Brain pericyte (primary cell): ENCODE measurements around the gene OST4.

Experiments used
- DNase-seq: peaks from one replicate; pipeline ENCODE4 v3.0.0-alpha.2; 2012; ENCODE audit warnings: low read depth, low spot score

OST4 gene

GRCh38 chr2:27093430-27094352 is 22.2 kb upstream of the OST4 start:
- DNase-seq: no peak

GRCh38 chr2:27092696-27093429 is 21.4 kb upstream of the OST4 start:
- no peak for DNase-seq

- no peak for DNase-seq
Measured at GRCh38 chr2:27091746-27092695, 20.6 kb upstream of the OST4 start.

- DNase-seq: no peak
Measured at GRCh38 chr2:27089111-27089954, 17.9 kb upstream of the OST4 start.

GRCh38 chr2:27088634-27089033 is 17.2 kb upstream of the OST4 start:
- no peak for DNase-seq

GRCh38 chr2:27087823-27088410 is 16.5 kb upstream of the OST4 start:
- no peak for DNase-seq

- no peak for DNase-seq
Measured at GRCh38 chr2:27086724-27087593, 15.5 kb upstream of the OST4 start, which contains the start of gene KHK. Gene KHK, plus strand, starts transcription at chr2:27086772. Its CDS starts 488 bp downstream, at chr2:27087260.

GRCh38 chr2:27086090-27086723 is 14.8 kb upstream of the OST4 start:
- peak; percentile 69 for DNase-seq

- DNase-seq: no peak
Measured at GRCh38 chr2:27085673-27086089, 14.2 kb upstream of the OST4 start.

- DNase-seq: no peak
Measured at GRCh38 chr2:27085062-27085672, 13.7 kb upstream of the OST4 start.

GRCh38 chr2:27084297-27085061 is 13.0 kb upstream of the OST4 start:
- no peak for DNase-seq

GRCh38 chr2:27083410-27084296 is 12.2 kb upstream of the OST4 start:
- no peak for DNase-seq

- DNase-seq: no peak
Measured at GRCh38 chr2:27082773-27083409, 11.4 kb upstream of the OST4 start.

- DNase-seq: no peak
Measured at GRCh38 chr2:27081984-27082772, 10.7 kb upstream of the OST4 start.

GRCh38 chr2:27080603-27080936 is 9.1 kb upstream of the OST4 start:
- DNase-seq: no peak

- no peak for DNase-seq
Measured at GRCh38 chr2:27080140-27080469, 8.7 kb upstream of the OST4 start.
